IgD-negative memory B cell (primary cell): ENCODE data around the gene ANO8. TPM values are rescaled to one million over a fixed set of nuclear protein-coding genes. Genes with fewer than 3 reads are reported as not detected.

Experiments
- H3K27ac Mint-ChIP-seq, 3 donors: one replicate each; pipeline ENCODE4 v1.8.0; 2020 to 2022; ENCODE audit warnings: mild to moderate bottlenecking in 3 of 3, mixed read lengths in 3 of 3, moderate library complexity in 1 of 3
- H3K27me3 Mint-ChIP-seq: one replicate; pipeline ENCODE4 v1.8.0; 2021; ENCODE audit warnings: mixed read lengths
- H3K36me3 Mint-ChIP-seq: one replicate; pipeline ENCODE4 v1.8.0; 2020; ENCODE audit warnings: mild to moderate bottlenecking, mixed read lengths
- H3K4me1 Mint-ChIP-seq, 3 donors: one replicate each; pipeline ENCODE4 v1.8.0; 2020 to 2022; ENCODE audit warnings: mixed read lengths in 3 of 3, mild to moderate bottlenecking in 1 of 3
- H3K4me3 Mint-ChIP-seq, 4 donors: one replicate each; pipeline ENCODE4 v1.8.0; 2020 to 2022; ENCODE audit warnings: mild to moderate bottlenecking in 4 of 4, mixed read lengths in 4 of 4, moderate library complexity in 3 of 4
- H3K9me3 Mint-ChIP-seq, 3 donors: one replicate each; pipeline ENCODE4 v1.8.0; 2020 to 2021; ENCODE audit warnings: mixed read lengths in 3 of 3, mild to moderate bottlenecking in 1 of 3
- polyA plus RNA-seq: library from polyadenylated mRNA; unstranded; fragments of 300-500 nt; fragmentation: Illumina TruSeq; gene quantifications from one replicate; pipeline ENCODE4 v1.2.3, GENCODE V29; 2021

ANO8 gene
- polyA plus RNA-seq, 1 donor from 2014 or later: not detected

DNA sequence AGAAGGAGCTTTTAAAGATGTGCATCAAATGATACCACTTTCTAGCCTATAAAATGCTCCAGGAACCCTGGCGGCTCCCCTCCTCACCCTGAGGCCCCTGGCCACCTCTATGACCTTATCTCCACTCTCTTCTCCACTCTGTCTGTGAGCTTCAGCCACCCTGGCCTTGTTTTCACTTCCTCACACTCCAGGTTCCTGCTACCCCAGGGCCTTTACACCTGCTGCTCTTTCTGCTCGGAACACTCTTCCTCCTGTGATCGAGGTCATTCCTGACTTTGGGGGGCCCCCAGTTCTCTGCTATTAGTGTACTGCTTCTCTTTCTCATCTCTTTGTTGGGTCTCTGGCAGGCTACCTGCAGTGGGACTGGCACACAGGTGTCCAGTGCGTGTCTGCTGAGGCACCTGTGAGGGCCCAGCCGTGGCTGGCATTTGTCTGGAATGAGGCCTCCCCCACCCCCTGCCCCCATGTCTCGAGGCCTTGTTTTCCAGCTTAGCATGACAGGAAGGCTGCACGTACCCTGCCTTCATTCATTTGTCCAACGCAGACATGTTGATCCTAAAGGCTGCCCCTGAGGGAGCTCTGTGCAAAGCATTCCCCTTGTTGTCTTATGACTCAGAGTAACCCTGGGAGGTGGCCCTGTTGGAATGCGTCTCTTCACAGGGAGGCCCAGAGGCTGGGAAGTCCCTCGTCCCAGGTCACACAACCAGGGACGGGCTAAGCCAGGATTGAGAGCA lies 23.0 kb downstream of the ANO8 start:
- no peak overlapping the region for H3K27ac Mint-ChIP-seq
- H3K27me3 Mint-ChIP-seq: no peaks in the 10 kb centered on the region
- H3K4me3 Mint-ChIP-seq: peak overlapping the region in 3 of 4 donors; percentile 34 to 83 (median 83)

DNA sequence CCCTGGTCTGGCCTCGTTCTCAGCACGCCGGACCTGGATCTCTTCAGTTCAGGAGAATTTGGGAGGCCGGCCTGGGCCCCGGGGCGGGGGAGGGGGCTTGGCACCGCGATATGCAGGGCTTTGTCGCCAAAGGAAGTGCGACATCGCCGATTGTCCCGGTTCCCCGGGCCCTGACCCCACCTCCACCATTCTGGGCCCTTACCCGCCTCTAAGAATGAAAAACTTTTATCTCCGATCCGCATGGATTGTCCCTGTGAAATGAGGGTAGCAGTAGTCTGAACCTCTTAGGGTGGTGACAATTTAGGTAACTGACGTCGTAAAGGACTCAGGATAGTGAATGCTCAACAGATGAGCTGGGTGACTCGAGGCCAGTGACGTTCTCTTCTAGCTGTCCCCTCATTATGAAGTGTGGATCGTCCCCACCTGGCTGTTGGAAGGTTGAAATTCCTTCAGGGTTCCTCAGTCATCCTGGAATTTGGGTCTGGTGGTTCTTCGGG lies 24.6 kb downstream of the ANO8 start:
- peak overlapping the region in 2 of 3 donors; percentile 65 to 75 for H3K27ac Mint-ChIP-seq

More for the DNA sequence above, 23.0 kb downstream of the ANO8 start:
- Mint-ChIP-seq H3K36me3 (peaks cover 5% of the 10 kb centered on the region), H3K4me1 (peaks cover 6 to 23% (median 21%) of the 10 kb centered on the region in 3 donors), H3K9me3 (no peaks in the 10 kb centered on the region)

DNA sequence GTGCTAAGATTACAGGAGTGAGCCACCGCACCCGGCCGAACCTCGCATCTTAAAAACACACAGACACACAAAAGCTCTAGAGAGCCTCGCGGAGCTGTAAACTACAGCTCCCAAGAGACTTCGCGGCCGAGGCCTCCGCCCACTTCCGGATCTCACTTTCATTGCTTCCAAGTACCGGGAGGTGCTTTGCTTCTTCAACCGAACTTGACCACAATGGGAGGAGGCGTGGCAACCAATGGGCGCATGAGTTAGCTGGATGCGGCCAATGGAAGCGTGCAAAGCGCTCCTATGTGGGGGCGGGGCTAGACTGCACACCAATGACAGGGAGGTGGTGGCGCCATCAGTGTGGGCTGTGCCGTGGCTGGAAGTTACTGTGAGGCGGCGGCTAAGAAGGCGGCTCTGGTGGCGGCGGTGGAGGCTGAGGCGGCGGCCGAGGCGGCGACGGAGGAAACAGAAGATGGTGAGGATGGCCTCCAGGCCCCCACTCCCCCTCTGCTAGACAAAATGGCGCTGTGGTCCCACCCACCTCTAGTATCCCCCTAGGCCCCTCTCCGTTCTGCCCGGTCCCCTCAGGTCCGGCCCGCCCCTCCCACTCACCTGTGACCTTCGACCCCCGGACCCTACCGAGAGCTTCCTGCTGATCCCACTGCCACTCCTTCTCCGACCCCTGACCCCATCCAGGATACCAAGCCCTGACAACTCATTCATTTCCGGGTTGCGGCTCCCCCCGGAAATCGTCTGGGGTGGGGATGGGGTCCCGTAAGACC lies 25.3 kb downstream of the ANO8 start, which contains the start of gene DDA1:
Gene DDA1 (plus strand): TSS at position 366 of the 767 bp plus-strand sequence. CDS start 92 bp downstream, at position 458.
- H3K4me3 Mint-ChIP-seq: peak within 1 kb of the TSS; percentile 83 to 98 (median 96)
- H3K4me1 Mint-ChIP-seq: peaks cover 19 to 34% (median 31%) of the 10 kb centered on the region in 3 donors
- no peaks in the 10 kb centered on the region for H3K9me3 Mint-ChIP-seq
- peaks cover 1% of the 10 kb centered on the region for H3K36me3 Mint-ChIP-seq
- no peaks in the 10 kb centered on the region for H3K27me3 Mint-ChIP-seq
- H3K27ac Mint-ChIP-seq: peak within 1 kb of the TSS; percentile 65 to 90 (median 75)

More for the DNA sequence above, 24.6 kb downstream of the ANO8 start:
- Mint-ChIP-seq H3K36me3 (peaks cover 1% of the 10 kb centered on the region), H3K4me1 (peaks cover 15 to 30% (median 26%) of the 10 kb centered on the region in 3 donors), H3K27me3 (no peaks in the 10 kb centered on the region), H3K9me3 (no peaks in the 10 kb centered on the region), H3K4me3 (peak overlapping the region; percentile 83 to 98 (median 96))

DNA sequence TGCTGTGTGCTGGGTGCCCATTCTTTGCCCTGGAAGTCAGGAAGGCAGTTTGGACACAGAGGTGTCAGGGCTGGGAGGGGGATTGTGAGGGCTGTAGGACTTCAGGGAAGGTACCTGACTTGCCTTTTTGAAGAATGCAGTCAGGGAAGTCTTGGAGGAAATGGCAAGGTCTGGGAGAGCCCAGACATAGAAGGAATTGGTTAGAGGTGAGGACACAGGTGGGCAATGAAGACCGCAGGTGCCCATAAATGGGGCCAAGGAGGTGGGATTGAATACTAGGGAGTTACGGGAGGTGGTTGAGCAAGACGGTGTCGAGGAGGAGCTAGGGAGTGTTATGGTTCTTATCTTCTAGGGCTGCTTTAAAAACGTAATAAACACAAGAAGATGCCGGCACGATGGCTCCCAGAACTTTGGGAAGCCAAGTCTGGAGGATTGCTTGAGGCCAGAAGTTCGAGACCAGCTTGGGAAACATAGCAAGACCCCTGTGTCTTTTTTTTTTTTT lies 26.7 kb downstream of the ANO8 start:
- H3K36me3 Mint-ChIP-seq: no peaks in the 10 kb centered on the region
- no peaks in the 10 kb centered on the region for H3K27me3 Mint-ChIP-seq
- peak overlapping the region; percentile 8 to 100 (median 40) for H3K4me3 Mint-ChIP-seq
- no peaks in the 10 kb centered on the region for H3K9me3 Mint-ChIP-seq
- H3K4me1 Mint-ChIP-seq: peaks cover 27 to 38% (median 35%) of the 10 kb centered on the region in 3 donors
- H3K27ac Mint-ChIP-seq: no peak overlapping the region

DNA sequence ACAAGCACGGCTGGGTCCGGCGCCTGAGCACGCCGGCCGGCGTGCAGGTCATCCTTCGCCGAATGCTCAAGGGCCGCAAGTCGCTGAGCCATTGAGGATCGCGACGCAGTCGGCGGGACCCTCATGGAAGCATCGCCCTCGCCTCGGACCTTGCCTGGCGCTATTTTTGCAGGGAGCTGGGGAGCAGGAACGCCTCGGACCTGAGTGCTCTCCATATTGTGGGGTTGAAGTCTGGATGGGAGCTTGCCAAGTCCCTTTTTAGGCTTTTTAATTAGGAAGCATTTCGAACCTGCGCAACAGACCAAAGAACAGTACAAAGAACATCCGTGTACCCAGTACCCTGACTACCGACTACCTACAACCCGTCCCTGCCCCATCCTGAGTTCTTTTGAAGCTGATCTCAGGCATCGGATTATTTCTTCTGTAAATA lies 28.4 kb downstream of the ANO8 start:
- H3K27me3 Mint-ChIP-seq: no peaks in the 10 kb centered on the region

DNA sequence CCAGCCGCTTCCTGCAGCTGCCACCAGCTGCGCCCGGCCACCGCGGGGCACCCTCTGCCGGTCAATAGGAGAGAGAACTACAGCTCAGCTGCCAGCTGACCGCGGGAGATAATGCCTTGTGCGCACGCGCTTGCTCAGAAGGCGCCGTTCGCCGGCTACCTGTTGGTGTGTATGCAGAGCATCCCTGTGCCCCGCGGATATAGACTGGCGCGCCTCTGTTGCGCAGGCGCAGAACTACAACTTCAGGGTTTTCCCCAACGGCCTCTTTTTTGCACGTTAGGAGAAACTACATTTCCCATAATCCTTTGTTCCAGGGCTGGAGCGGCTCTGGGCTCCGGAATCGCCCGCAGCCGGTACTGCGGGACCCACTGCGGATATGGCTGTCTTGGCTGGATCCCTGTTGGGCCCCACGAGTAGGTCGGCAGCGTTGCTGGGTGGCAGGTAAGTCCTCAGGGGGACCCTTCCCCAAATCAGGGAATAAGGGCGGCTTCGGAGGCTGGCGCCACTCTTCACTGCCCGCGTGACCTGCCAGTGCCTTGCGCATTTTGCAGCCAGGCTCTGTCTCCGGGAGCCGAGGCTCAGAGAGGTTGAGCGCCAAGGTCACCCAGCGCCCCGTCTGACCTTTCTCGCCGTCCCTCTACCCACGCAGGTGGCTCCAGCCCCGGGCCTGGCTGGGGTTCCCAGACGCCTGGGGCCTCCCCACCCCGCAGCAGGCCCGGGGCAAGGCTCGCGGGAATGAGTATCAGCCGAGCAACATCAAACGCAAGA lies 29.0 kb downstream of the ANO8 start, which contains the start of gene MRPL34:
Gene MRPL34 (plus strand): TSS at position 356 of the 768 bp plus-strand sequence. CDS start 21 bp downstream, at position 377.
- Mint-ChIP-seq H3K9me3 (no peaks in the 10 kb centered on the region), H3K4me1 (peaks cover 34 to 39% (median 38%) of the 10 kb centered on the region in 3 donors), H3K4me3 (peak within 1 kb of the TSS; percentile 90 to 100 (median 95)), H3K27ac (peak within 1 kb of the TSS; percentile 92 to 97 (median 92)), H3K27me3 (no peaks in the 10 kb centered on the region), H3K36me3 (no peaks in the 10 kb centered on the region)

More for the DNA sequence above, 28.4 kb downstream of the ANO8 start:
- Mint-ChIP-seq H3K9me3 (no peaks in the 10 kb centered on the region), H3K36me3 (no peaks in the 10 kb centered on the region), H3K4me3 (peak overlapping the region; percentile 90 to 100 (median 95)), H3K4me1 (peaks cover 34 to 39% (median 39%) of the 10 kb centered on the region in 3 donors), H3K27ac (peak overlapping the region in 2 of 3 donors; percentile 19 to 59)

DNA sequence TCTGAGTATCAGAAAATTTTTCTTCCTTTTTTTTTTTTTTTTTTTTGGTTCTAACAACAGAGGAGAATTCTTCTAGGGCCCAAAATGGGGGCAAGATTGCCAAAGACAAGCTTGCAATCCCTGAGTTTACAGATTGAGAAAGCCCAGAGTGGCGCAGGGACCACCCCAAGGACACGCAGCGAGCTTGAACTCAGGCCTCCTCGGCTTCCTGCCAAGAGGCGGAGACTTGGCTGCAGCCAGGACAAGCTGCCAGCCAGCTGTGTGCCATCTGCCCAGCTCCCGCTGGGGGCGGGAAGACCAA lies 29.5 kb downstream of the ANO8 start:
- peak overlapping the region; percentile 92 to 97 (median 92) for H3K27ac Mint-ChIP-seq
- peak overlapping the region; percentile 90 to 100 (median 95) for H3K4me3 Mint-ChIP-seq
- peaks cover 34 to 36% (median 34%) of the 10 kb centered on the region in 3 donors for H3K4me1 Mint-ChIP-seq
- no peaks in the 10 kb centered on the region for H3K27me3 Mint-ChIP-seq
- no peaks in the 10 kb centered on the region for H3K36me3 Mint-ChIP-seq
- no peaks in the 10 kb centered on the region for H3K9me3 Mint-ChIP-seq

DNA sequence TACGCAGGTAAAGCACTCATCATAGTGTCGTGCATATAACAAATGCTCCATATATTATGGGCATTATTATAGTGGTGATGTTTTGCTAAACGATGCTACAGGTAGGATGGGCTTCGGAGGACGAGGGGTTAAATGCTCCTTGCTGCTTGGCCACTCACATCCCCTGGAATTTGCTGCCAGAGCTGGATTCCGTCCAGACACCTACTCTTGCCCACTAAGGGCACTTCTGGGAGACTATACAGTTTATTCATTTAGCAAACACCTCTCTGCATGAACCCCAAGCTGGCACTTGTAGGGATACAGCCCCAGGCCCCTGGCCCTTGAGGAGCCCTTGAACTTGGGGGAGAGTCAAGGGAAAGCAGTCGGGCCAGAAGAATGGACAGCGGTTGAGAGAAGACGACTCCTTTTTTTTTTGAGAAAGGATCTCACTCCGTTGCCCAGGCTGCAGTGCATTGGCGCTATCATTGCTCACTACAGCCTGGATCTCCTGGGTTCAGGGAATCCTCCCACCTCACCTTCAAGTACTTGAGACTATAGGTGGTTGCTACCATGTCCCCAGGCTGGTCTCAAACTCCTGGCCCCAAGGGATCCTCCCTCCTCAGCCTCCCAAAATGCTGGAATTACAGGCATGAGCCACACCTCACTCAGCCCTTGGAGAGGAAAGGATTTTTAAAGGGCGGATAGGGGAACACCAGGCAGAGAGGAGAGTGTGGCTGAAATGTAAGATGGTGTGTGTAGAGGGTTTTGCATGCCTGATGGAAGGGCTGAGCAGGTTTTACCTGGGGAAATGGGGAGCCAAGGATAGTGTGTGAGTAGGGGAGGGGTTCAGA lies 30.1 kb downstream of the ANO8 start:
- no peaks in the 10 kb centered on the region for H3K36me3 Mint-ChIP-seq
- H3K4me1 Mint-ChIP-seq: peaks cover 32 to 35% (median 34%) of the 10 kb centered on the region in 3 donors
- peak overlapping the region; percentile 92 to 97 (median 92) for H3K27ac Mint-ChIP-seq
- peak overlapping the region; percentile 58 to 100 (median 93) for H3K4me3 Mint-ChIP-seq
- no peaks in the 10 kb centered on the region for H3K27me3 Mint-ChIP-seq
- no peaks in the 10 kb centered on the region for H3K9me3 Mint-ChIP-seq

DNA sequence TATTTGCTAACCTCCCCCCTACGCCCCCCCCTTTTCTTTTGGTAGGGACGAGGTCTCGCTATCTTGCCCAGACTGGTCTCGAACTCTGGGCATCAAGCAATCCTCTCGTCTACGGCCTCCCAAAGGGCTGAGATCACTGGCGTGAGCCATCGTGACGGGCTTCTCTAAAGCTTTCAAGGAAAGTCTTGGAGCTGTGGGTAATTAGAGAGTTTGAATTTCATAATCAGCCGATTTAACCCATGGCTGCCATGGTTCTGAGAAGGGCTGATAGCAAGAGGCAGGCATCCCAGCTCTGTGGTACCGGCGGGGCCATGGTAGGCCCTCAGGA lies 30.8 kb downstream of the ANO8 start:
- peak overlapping the region in 3 of 4 donors; percentile 77 to 100 (median 88) for H3K4me3 Mint-ChIP-seq
- peaks cover 27 to 28% (median 28%) of the 10 kb centered on the region in 3 donors for H3K4me1 Mint-ChIP-seq
- no peaks in the 10 kb centered on the region for H3K27me3 Mint-ChIP-seq
- H3K9me3 Mint-ChIP-seq: no peaks in the 10 kb centered on the region
- H3K27ac Mint-ChIP-seq: peak overlapping the region in 1 of 3 donors; percentile 94
- H3K36me3 Mint-ChIP-seq: no peaks in the 10 kb centered on the region

DNA sequence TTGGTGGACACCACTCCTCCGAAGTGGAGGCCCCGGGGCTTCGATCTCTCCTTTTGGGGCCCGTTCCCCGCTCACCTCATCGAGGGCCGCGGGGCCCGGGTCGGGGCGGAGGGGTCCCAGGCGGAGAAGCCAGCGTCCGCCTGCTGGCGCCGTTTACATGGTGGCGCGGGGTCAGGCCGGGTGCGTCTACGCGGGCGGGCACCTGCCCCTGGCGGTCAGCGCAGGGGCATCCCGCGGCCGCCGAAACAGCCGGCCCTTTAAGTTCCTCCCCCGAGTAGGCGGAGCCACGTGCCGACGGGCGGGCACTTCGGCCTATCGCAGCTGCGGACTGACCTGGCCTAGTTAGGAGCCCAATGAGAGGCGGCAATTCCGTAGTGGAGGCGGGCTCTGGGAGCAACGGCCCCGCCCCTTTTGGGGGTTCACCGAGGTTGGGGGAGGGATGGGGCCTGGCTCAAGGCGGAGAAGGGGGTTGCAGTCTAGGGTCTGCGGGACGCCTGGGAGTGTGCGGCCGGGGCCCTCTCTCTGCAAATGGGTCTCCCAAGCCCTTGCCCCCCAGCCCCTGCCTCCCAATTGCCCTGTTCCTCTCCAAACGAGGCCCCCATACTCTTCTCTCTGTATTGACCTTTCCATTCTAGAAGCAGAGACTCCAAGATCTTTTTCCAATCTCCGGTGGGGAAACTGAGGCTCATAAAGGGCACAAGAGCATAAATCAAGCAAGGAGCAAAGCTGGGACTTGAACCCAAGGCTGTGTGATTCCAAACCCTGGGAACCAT lies 31.3 kb downstream of the ANO8 start, which contains the start of gene ABHD8:
Gene ABHD8 (minus strand): TSS at position 259 of the 773 bp plus-strand sequence. CDS start 1,809 bp downstream, outside the sequence.
- Mint-ChIP-seq H3K9me3 (no peaks in the 10 kb centered on the region), H3K36me3 (no peaks in the 10 kb centered on the region), H3K4me1 (peaks cover 27 to 28% (median 28%) of the 10 kb centered on the region in 3 donors), H3K4me3 (peak within 1 kb of the TSS; percentile 77 to 100 (median 90)), H3K27ac (peak within 1 kb of the TSS in 2 of 3 donors; percentile 71 to 94), H3K27me3 (no peaks in the 10 kb centered on the region)

DNA sequence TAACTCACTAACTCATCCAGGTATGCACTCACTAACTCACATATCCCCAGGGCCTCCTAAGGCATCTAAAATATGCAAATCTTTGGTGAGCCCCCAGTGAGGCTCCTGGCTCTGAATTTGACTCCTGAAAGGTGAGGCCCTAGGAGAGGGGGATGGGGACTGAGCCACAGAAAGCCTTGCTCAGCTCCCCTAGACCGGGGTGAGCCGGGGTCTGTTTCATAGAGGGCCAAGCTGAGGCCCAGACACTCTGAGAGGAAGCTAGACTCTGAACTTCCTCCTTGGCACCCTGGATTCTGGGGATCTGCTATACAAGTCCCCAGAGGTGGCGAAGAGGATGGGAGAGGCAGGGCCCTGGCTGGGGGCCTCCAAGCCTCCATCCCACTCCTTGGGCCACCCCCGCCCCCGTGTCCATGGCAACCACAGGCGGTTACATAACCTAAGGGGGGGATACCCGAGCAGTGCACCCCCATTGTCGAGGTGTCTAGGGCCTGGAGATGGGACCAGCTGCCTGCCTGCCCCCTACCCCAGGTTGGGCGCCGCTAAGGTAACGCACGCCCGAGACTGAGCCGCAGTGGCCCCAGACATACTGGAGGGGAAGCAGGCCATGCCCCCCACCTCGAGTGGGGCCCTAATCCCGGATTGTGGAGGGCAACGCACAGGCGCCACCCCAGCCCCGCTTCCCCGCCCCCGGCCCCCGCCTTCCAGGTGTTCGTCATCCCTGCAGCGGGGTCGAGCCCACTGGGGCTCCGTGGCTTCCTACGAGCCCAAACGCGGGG lies 32.1 kb downstream of the ANO8 start:
- H3K36me3 Mint-ChIP-seq: no peaks in the 10 kb centered on the region
- peak overlapping the region; percentile 77 to 100 (median 90) for H3K4me3 Mint-ChIP-seq
- peak overlapping the region in 2 of 3 donors; percentile 63 to 86 for H3K27ac Mint-ChIP-seq
- peaks cover 22 to 28% (median 24%) of the 10 kb centered on the region in 3 donors for H3K4me1 Mint-ChIP-seq
- H3K9me3 Mint-ChIP-seq: no peaks in the 10 kb centered on the region
- H3K27me3 Mint-ChIP-seq: no peaks in the 10 kb centered on the region

DNA sequence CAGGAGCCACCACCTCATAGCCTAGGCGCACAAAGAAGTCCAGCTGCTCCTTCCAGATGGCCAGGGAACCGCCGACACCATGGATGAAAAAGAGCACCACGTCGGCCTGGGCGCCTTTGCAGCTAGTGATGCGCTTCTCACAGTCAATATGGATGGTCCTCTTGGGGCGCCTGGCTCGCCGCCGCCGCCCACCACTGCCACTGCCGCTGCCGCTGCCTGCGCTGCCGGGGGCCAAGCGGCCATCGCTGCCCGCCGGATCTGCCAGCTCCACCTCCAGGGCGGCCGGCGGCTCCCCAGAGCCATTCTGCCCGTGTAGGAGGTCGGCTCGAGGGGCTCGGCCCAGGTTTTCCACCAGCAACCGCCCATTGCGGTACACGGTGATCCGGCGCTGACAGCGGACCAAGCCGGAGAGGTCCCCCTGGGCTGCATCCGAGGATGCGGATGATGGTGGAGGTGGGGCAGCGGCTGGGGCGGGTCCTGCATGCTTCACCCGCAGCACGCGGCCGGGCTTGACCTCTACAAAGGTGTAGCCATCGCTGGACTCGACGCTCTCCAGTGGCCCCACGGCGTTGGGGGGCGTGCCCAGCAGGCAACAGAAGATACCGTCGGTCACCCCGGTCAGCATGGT lies 33.5 kb downstream of the ANO8 start:
- H3K36me3 Mint-ChIP-seq: no peaks in the 10 kb centered on the region
- H3K9me3 Mint-ChIP-seq: no peaks in the 10 kb centered on the region
- H3K4me1 Mint-ChIP-seq: peaks cover 18 to 28% (median 19%) of the 10 kb centered on the region in 3 donors
- H3K27me3 Mint-ChIP-seq: no peaks in the 10 kb centered on the region
- peak overlapping the region in 1 of 4 donors; percentile 27 for H3K4me3 Mint-ChIP-seq
- no peak overlapping the region for H3K27ac Mint-ChIP-seq
